DND-41 (cell line): ENCODE measurements around the gene AGO4.
"Not testable (repeated sequence)": the region's sequence is repeated elsewhere in the genome, so short reads cannot be mapped to it uniquely, and the experiment has no call there.

Experiments
- ATAC-seq: fragments of 200-7000 bp; cut with Tn5 transposase; 3 replicates; pipeline ENCODE4 v1.9.1; 2021; ENCODE audit warnings: low read depth; ENCODE audit not compliant: insufficient read depth
- DNase-seq: peaks from one replicate; pipeline ENCODE4 v3.0.0-alpha.2; 2020
- H2AFZ ChIP-seq: 2 replicates; pipeline ENCODE4 v1.6.0; 2012; ENCODE audit warnings: low read depth, low read length
- H3K27ac ChIP-seq: 2 replicates; pipeline ENCODE4 v1.5.1; 2012; ENCODE audit warnings: low read length, inconsistent platforms
- H3K27me3 ChIP-seq: fragments of 200-600 bp; sonication (generic); 2 replicates; pipeline ENCODE4 v1.6.0; 2012; ENCODE audit warnings: low read length, mild to moderate bottlenecking, inconsistent platforms; ENCODE audit not compliant: insufficient read depth, poor library complexity
- H3K36me3 ChIP-seq: 2 replicates; pipeline ENCODE4 v1.5.1; 2012; ENCODE audit warnings: low read length, inconsistent platforms; ENCODE audit not compliant: insufficient read depth
- H3K4me1 ChIP-seq: 2 replicates; pipeline ENCODE4 v1.5.1; 2012; ENCODE audit warnings: mild to moderate bottlenecking, low read length; ENCODE audit not compliant: insufficient read depth
- H3K4me2 ChIP-seq: 2 replicates; pipeline ENCODE4 v1.6.0; 2012; ENCODE audit warnings: mild to moderate bottlenecking, moderate library complexity, low read length, inconsistent platforms; ENCODE audit not compliant: insufficient read depth
- H3K4me3 ChIP-seq, 2 experiments: fragments of 200-600 bp in 1 of 2; shearing (Covaris generic) in 1 of 2; 2 replicates each; pipeline ENCODE4 v1.5.1; 2012 to 2016; ENCODE audit warnings: inconsistent platforms in 2 of 2, low read length in 2 of 2, mild to moderate bottlenecking in 2 of 2, low read depth in 1 of 2, moderate library complexity in 1 of 2
- H3K79me2 ChIP-seq: 2 replicates; pipeline ENCODE4 v1.6.0; 2012; ENCODE audit warnings: low read length, inconsistent platforms; ENCODE audit not compliant: insufficient read depth
- H3K9ac ChIP-seq: 2 replicates; pipeline ENCODE4 v1.6.0; 2012; ENCODE audit warnings: low read depth, mild to moderate bottlenecking, inconsistent platforms, low read length, moderate library complexity
- H3K9me3 ChIP-seq: 2 replicates; pipeline ENCODE4 v1.5.1; 2012; ENCODE audit warnings: low read length, moderate library complexity, mild to moderate bottlenecking, inconsistent platforms; ENCODE audit not compliant: insufficient read depth, severe bottlenecking
- H4K20me1 ChIP-seq: 2 replicates; pipeline ENCODE4 v1.6.0; 2012; ENCODE audit warnings: low read length; ENCODE audit not compliant: insufficient read depth
- EZH2 ChIP-seq: IDR thresholded peaks from 3 replicates; pipeline ENCODE4 v1.6.1; 2012; ENCODE audit warnings: borderline replicate concordance, low read depth, mild to moderate bottlenecking, moderate library complexity, low read length, inconsistent platforms; ENCODE audit not compliant: severe bottlenecking
- TF ChIP-seq, protein P1 (sequence below): IDR thresholded peaks from 2 replicates; pipeline ENCODE4 v1.5.1; 2012; ENCODE audit warnings: borderline replicate concordance, low read length, moderate library complexity, mild to moderate bottlenecking; ENCODE audit not compliant: poor library complexity, severe bottlenecking; ENCODE audit errors: extremely low read depth

The AGO4 gene

DNA sequence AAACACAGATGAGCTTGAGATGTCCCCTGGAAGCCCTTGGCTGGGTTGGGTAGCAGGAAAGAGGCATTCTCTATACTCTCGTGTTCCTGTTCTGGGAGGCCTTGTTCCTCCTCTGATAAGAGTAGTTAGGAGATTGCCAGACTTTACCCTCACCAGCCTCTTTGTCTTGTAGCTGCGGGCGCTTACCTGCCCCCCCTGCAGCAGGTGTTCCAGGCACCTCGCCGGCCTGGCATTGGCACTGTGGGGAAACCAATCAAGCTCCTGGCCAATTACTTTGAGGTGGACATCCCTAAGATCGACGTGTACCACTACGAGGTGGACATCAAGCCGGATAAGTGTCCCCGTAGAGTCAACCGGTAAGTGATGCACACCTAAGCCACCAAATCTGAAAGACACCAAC, 80.4 kb downstream of the AGO4 start:
- ATAC-seq, result no peak
- no peak for TF ChIP-seq EZH2
- TF ChIP-seq, protein P1, sequence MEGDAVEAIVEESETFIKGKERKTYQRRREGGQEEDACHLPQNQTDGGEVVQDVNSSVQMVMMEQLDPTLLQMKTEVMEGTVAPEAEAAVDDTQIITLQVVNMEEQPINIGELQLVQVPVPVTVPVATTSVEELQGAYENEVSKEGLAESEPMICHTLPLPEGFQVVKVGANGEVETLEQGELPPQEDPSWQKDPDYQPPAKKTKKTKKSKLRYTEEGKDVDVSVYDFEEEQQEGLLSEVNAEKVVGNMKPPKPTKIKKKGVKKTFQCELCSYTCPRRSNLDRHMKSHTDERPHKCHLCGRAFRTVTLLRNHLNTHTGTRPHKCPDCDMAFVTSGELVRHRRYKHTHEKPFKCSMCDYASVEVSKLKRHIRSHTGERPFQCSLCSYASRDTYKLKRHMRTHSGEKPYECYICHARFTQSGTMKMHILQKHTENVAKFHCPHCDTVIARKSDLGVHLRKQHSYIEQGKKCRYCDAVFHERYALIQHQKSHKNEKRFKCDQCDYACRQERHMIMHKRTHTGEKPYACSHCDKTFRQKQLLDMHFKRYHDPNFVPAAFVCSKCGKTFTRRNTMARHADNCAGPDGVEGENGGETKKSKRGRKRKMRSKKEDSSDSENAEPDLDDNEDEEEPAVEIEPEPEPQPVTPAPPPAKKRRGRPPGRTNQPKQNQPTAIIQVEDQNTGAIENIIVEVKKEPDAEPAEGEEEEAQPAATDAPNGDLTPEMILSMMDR, result no peak

DNA sequence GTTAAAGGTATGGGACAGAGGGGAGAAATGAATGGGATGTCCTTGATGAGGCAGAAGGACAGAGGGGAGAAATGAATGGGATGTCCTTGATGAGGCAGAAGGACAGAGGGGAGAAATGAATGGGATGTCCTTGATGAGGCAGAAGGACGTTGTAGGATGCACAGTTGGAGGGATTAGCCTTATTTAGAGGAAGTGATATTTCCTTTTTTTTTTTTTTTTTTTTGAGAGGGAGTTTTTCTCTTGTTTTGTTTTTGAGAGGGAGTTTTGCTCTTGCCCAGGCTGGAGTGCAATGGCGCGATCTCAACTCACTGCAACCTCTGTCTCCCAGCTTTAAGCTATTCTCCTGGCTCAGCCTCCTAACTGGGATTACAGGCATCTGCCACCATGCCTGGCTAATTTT, 81.2 kb downstream of the AGO4 start:
- H3K27me3 ChIP-seq, H3K4me2 ChIP-seq, H3K9ac ChIP-seq, DNase-seq, H3K4me3 ChIP-seq, H3K27ac ChIP-seq, H3K9me3 ChIP-seq, H2AFZ ChIP-seq, ATAC-seq: not testable (repeated sequence)
- peaks cover 45% of the 10 kb centered on the region for H3K79me2 ChIP-seq
- peaks cover 27% of the 10 kb centered on the region for H3K4me1 ChIP-seq
- H3K36me3 ChIP-seq, result peaks cover 53% of the 10 kb centered on the region
- H4K20me1 ChIP-seq, result peaks cover 40% of the 10 kb centered on the region

More for the DNA sequence above, 80.4 kb downstream of the AGO4 start:
- no peak overlapping the region for H3K9ac ChIP-seq
- peaks cover 32% of the 10 kb centered on the region for H3K4me1 ChIP-seq
- no peak overlapping the region for H3K27ac ChIP-seq
- H3K9me3 ChIP-seq, result no peaks in the 10 kb centered on the region
- no peak for DNase-seq
- H3K4me3 ChIP-seq, result no peak overlapping the region
- no peak overlapping the region for H2AFZ ChIP-seq
- H3K36me3 ChIP-seq, result peaks cover 51% of the 10 kb centered on the region
- H4K20me1 ChIP-seq, result peaks cover 37% of the 10 kb centered on the region
- peaks cover 52% of the 10 kb centered on the region for H3K79me2 ChIP-seq
- no peak overlapping the region for H3K4me2 ChIP-seq
- H3K27me3 ChIP-seq, result no peaks in the 10 kb centered on the region

DNA sequence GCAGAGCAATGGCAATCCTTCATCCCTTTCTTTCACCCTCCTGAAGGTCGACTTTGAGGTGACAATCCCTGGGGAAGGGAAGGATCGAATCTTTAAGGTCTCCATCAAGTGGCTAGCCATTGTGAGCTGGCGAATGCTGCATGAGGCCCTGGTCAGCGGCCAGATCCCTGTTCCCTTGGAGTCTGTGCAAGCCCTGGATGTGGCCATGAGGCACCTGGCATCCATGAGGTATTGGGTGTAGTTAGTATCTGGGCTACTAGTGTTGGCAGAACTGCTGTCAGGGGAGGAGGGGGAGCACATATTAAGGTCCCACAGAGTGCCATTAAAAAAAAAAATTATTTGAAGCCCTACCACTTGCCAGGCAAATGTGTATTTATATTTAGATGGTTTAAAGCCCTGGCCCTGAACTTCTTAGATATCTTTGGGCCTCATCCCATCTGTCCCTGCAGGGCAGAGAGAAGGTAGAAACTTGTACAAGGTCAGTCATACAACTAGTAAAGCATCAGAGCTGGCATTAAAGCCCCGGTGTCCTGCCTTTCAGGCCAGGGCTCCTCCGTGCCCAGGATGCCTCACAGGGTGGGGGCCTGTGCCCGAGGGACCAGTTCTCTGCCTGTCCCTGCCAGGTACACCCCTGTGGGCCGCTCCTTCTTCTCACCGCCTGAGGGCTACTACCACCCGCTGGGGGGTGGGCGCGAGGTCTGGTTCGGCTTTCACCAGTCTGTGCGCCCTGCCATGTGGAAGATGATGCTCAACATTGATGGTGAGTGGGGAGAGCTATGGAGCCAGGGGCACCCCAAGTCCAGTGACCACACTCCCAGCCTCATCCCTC, 85.4 kb downstream of the AGO4 start:
- TF ChIP-seq EZH2, result no peak
- TF ChIP-seq, protein P1, result no peak
- H3K36me3 ChIP-seq, result peaks cover 87% of the 10 kb centered on the region
- no peak overlapping the region for H3K4me2 ChIP-seq
- no peaks in the 10 kb centered on the region for H3K27me3 ChIP-seq
- no peak overlapping the region for H3K27ac ChIP-seq
- no peaks in the 10 kb centered on the region for H3K9me3 ChIP-seq
- DNase-seq, result no peak
- H2AFZ ChIP-seq, result no peak overlapping the region
- H4K20me1 ChIP-seq, result peaks cover 7% of the 10 kb centered on the region
- peaks cover 3% of the 10 kb centered on the region; the same call in 1 of the 2 replicates for H3K79me2 ChIP-seq
- H3K9ac ChIP-seq, result no peak overlapping the region
- H3K4me3 ChIP-seq, result no peak overlapping the region
- no peaks in the 10 kb centered on the region for H3K4me1 ChIP-seq
- no peak for ATAC-seq

DNA sequence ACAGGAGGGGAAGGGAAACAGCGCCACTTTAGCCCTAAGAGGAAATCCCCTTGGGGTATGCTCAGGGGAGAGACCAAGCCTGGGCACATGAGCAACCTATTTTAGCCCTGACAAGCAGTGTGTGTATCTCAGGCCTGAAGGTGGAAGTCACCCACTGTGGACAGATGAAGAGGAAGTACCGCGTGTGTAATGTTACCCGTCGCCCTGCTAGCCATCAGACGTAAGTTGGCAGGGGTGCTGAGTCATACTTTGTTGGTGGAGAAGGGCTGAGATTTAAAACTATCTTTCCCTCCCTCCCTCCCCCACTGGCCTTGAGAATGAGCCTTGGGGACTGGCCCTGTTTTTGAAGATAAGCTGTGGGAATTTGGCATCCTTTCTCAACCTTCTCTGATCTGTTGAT, 86.4 kb downstream of the AGO4 start:
- no peaks in the 10 kb centered on the region for H3K27me3 ChIP-seq
- peaks cover 89% of the 10 kb centered on the region for H3K36me3 ChIP-seq
- no peak overlapping the region for H3K27ac ChIP-seq
- H3K4me2 ChIP-seq, result no peak overlapping the region
- DNase-seq, result no peak
- no peaks in the 10 kb centered on the region for H3K4me1 ChIP-seq
- H3K79me2 ChIP-seq, result no peaks in the 10 kb centered on the region
- no peak overlapping the region for H3K4me3 ChIP-seq
- no peak overlapping the region for H2AFZ ChIP-seq
- no peak for ATAC-seq
- no peak overlapping the region for H3K9ac ChIP-seq
- peaks cover 4% of the 10 kb centered on the region; the same call in 1 of the 2 replicates for H4K20me1 ChIP-seq
- no peak for TF ChIP-seq EZH2
- TF ChIP-seq, protein P1, result no peak
- no peaks in the 10 kb centered on the region for H3K9me3 ChIP-seq
